HG03280 (cell line): ENCODE data around the gene ACOT12.
"Not testable (repeated sequence)": the region's sequence is repeated elsewhere in the genome, so short reads cannot be mapped to it uniquely, and the experiment has no call there.

Experiments used
- ATAC-seq: cut with Tn5 transposase; IDR thresholded peaks from one replicate; pipeline ENCODE4 v1.9.1; 2021; ENCODE audit warnings: mild to moderate bottlenecking, moderate library complexity; ENCODE audit not compliant: unreplicated experiment

Gene ACOT12

GRCh38 chr5:81345411-81346003, 48.4 kb downstream of the ACOT12 start:
- ATAC-seq: no peak

- no peak for ATAC-seq
Measured at GRCh38 chr5:81344736-81345135, 49.2 kb downstream of the ACOT12 start.

GRCh38 chr5:81338213-81338612, 55.7 kb downstream of the ACOT12 start:
- ATAC-seq: not testable (repeated sequence)

- ATAC-seq: no peak
Measured at GRCh38 chr5:81337803-81338202, 56.1 kb downstream of the ACOT12 start.

GRCh38 chr5:81336556-81336955, 57.4 kb downstream of the ACOT12 start:
- ATAC-seq: no peak

- ATAC-seq: no peak
Measured at GRCh38 chr5:81335946-81336345, 58.0 kb downstream of the ACOT12 start.

GRCh38 chr5:81334304-81335061, 59.5 kb downstream of the ACOT12 start:
- ATAC-seq: no peak

GRCh38 chr5:81326554-81326953, 67.4 kb downstream of the ACOT12 start:
- ATAC-seq: no peak

GRCh38 chr5:81317536-81317935, 76.4 kb downstream of the ACOT12 start:
- no peak for ATAC-seq

GRCh38 chr5:81316571-81316970, 77.4 kb downstream of the ACOT12 start:
- ATAC-seq: no peak

GRCh38 chr5:81315830-81316229, 78.1 kb downstream of the ACOT12 start:
- no peak for ATAC-seq

GRCh38 chr5:81315336-81315735, 78.6 kb downstream of the ACOT12 start:
- ATAC-seq: no peak

- no peak for ATAC-seq
Measured at GRCh38 chr5:81314581-81314980, 79.4 kb downstream of the ACOT12 start.

GRCh38 chr5:81313686-81314085, 80.2 kb downstream of the ACOT12 start:
- no peak for ATAC-seq

GRCh38 chr5:81313278-81313677, 80.7 kb downstream of the ACOT12 start:
- no peak for ATAC-seq

GRCh38 chr5:81310402-81311063, 83.4 kb downstream of the ACOT12 start:
- no peak for ATAC-seq

GRCh38 chr5:81308836-81309235, 85.1 kb downstream of the ACOT12 start:
- no peak for ATAC-seq

- no peak for ATAC-seq
Measured at GRCh38 chr5:81305785-81306184, 88.1 kb downstream of the ACOT12 start.

GRCh38 chr5:81303563-81303962, 90.4 kb downstream of the ACOT12 start:
- ATAC-seq: no peak

GRCh38 chr5:81302596-81302995, 91.3 kb downstream of the ACOT12 start:
- ATAC-seq: no peak

- ATAC-seq: peak; percentile 98
Measured at GRCh38 chr5:81301271-81302015, 92.5 kb downstream of the ACOT12 start, which contains the start of gene ZCCHC9. Gene ZCCHC9, plus strand, starts transcription at chr5:81301587. Its CDS starts 3,171 bp downstream, at chr5:81304758.
